Tibial nerve (tissue), 3 donors: Measurements from ENCODE around the gene TGM3.

Experiments used
- POLR2A ChIP-seq, 2 donors: fragments of 450-650 bp; IDR thresholded peaks; one replicate each; pipeline ENCODE4 v1.6.1; 2017; ENCODE audit warnings: antibody characterized with exemption in 2 of 2, mild to moderate bottlenecking in 2 of 2, moderate library complexity in 2 of 2
- TF ChIP-seq, protein P1 (sequence below), 5 experiments: fragments of 200-600 bp in 3 of 5; fragments of 450-650 bp in 2 of 5; sonication (generic) in 3 of 5; IDR thresholded peaks; one replicate each; pipeline ENCODE4 v1.5.1; 2016 to 2019; ENCODE audit warnings: antibody characterized with exemption in 5 of 5, mild to moderate bottlenecking in 3 of 5, moderate library complexity in 2 of 5

DNA sequence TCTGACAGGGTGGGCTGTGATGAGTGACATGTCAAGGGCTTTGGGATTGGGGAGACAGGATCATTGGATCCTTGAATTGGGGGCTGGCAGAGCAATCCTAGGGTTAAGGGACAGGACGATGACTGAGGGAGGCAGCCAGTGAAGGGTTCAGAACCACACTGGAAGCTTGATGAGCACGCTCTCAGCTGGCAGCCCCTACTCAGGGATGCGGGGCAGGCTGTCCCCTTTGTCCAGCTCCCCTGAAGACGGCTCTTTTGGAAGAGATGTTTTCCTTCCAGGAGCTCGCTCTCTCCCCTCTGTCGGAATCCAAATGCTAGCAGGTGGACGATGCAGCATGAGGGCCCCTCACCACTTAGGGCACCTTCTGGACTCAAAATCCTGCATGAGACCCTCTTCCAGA is 8.4 kb downstream of the TGM3 start:
- TF ChIP-seq, protein P1, sequence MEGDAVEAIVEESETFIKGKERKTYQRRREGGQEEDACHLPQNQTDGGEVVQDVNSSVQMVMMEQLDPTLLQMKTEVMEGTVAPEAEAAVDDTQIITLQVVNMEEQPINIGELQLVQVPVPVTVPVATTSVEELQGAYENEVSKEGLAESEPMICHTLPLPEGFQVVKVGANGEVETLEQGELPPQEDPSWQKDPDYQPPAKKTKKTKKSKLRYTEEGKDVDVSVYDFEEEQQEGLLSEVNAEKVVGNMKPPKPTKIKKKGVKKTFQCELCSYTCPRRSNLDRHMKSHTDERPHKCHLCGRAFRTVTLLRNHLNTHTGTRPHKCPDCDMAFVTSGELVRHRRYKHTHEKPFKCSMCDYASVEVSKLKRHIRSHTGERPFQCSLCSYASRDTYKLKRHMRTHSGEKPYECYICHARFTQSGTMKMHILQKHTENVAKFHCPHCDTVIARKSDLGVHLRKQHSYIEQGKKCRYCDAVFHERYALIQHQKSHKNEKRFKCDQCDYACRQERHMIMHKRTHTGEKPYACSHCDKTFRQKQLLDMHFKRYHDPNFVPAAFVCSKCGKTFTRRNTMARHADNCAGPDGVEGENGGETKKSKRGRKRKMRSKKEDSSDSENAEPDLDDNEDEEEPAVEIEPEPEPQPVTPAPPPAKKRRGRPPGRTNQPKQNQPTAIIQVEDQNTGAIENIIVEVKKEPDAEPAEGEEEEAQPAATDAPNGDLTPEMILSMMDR (IDR thresholded peaks at IDR 0.05), result no peak
- no peak for TF ChIP-seq POLR2A (IDR thresholded peaks at IDR 0.05)
